Thymus (tissue), 11 donors: Measurements from ENCODE around the gene OTOP3. TPM values are rescaled to one million over a fixed set of nuclear protein-coding genes. Genes with fewer than 3 reads are reported as not detected.

Experiments used
- DNase-seq, 9 donors: peaks; one replicate each; pipeline ENCODE4 v3.0.0-alpha.2; 2013; ENCODE audit warnings: low spot score in 9 of 9, low read depth in 6 of 9, missing footprints in 1 of 9
- H3K27ac ChIP-seq, 2 donors: one replicate each; pipeline ENCODE4 v1.5.1; 2013; ENCODE audit warnings: control low read depth in 1 of 2, low read depth in 1 of 2, low read length in 1 of 2, mild to moderate bottlenecking in 1 of 2, moderate library complexity in 1 of 2
- H3K27me3 ChIP-seq, 2 donors: one replicate each; pipeline ENCODE4 v1.5.1; 2013; ENCODE audit warnings: low read length in 1 of 2; ENCODE audit not compliant: control insufficient read depth in 2 of 2, insufficient read depth in 1 of 2
- H3K36me3 ChIP-seq, 2 donors: one replicate each; pipeline ENCODE4 v1.5.1; 2013; ENCODE audit warnings: low read length in 1 of 2, mild to moderate bottlenecking in 1 of 2, moderate library complexity in 1 of 2; ENCODE audit not compliant: control insufficient read depth in 2 of 2, insufficient read depth in 2 of 2
- H3K4me1 ChIP-seq, 2 donors: one replicate each; pipeline ENCODE4 v1.5.1; 2013; ENCODE audit warnings: low read length in 2 of 2; ENCODE audit not compliant: control insufficient read depth in 2 of 2, insufficient read depth in 2 of 2
- H3K4me3 ChIP-seq, 2 donors: one replicate each; pipeline ENCODE4 v1.5.1; 2013; ENCODE audit warnings: low read length in 2 of 2, control low read depth in 1 of 2, mild to moderate bottlenecking in 1 of 2
- H3K9me3 ChIP-seq, 2 donors: one replicate each; pipeline ENCODE4 v1.5.1; 2013; ENCODE audit warnings: low read length in 1 of 2, mild to moderate bottlenecking in 1 of 2; ENCODE audit not compliant: control insufficient read depth in 2 of 2, insufficient read depth in 1 of 2
- WGBS: extraction: QIAGEN DNeasy Blood & Tissue Kit; methylation state at CpG from one replicate; pipeline ENCODE4 v1.1.7; 2013; 5-methylcytosine and 5-hydroxymethylcytosine counted together
- polyA plus RNA-seq: library from polyadenylated mRNA; stranded (reverse); fragments of 200-250 nt; gene quantifications from one replicate; pipeline ENCODE4 v1.2.3, GENCODE V29; 2013
- total RNA-seq: library from RNA; stranded (reverse); fragments of 120-200 nt; gene quantifications from one replicate; pipeline ENCODE4 v1.2.4, GENCODE V29; 2013
- donor health status: healthy.

OTOP3 gene
- total and polyA plus RNA-seq, 2 donors: under 0.01 to 0.05 TPM

- H3K27me3 ChIP-seq: peaks cover 5 to 43% of the 10 kb centered on the region in 2 donors
- 94% methylated on average over 13 of the region's 13 CpGs for WGBS
- no peak for DNase-seq
- H3K27ac ChIP-seq: no peak overlapping the region
- no peaks in the 10 kb centered on the region for H3K4me1 ChIP-seq
- no peak overlapping the region for H3K4me3 ChIP-seq
- no peaks in the 10 kb centered on the region for H3K36me3 ChIP-seq
- H3K9me3 ChIP-seq: peaks cover 0 to 3% of the 10 kb centered on the region in 2 donors
These were observed 19.4 kb upstream of the OTOP3 start for GRCh38 chr17:74916136-74916850.

- no peaks in the 10 kb centered on the region for H3K4me1 ChIP-seq
- WGBS: 92% methylated on average over 11 of the region's 11 CpGs
- no peak for DNase-seq
- H3K27ac ChIP-seq: no peak overlapping the region
- H3K4me3 ChIP-seq: no peak overlapping the region
- H3K27me3 ChIP-seq: peaks cover 5 to 48% of the 10 kb centered on the region in 2 donors
- no peaks in the 10 kb centered on the region for H3K36me3 ChIP-seq
- peaks cover 0 to 3% of the 10 kb centered on the region in 2 donors for H3K9me3 ChIP-seq
These were observed 18.9 kb upstream of the OTOP3 start for GRCh38 chr17:74916851-74917199.

- peaks cover 0 to 3% of the 10 kb centered on the region in 2 donors for H3K9me3 ChIP-seq
- WGBS: 48% methylated on average over 10 of the region's 10 CpGs
- H3K36me3 ChIP-seq: no peaks in the 10 kb centered on the region
- H3K27me3 ChIP-seq: peaks cover 6 to 55% of the 10 kb centered on the region in 2 donors
- DNase-seq: no peak
- H3K4me3 ChIP-seq: no peak overlapping the region
- no peak overlapping the region for H3K27ac ChIP-seq
- no peaks in the 10 kb centered on the region for H3K4me1 ChIP-seq
These were observed 18.3 kb upstream of the OTOP3 start for GRCh38 chr17:74917430-74917829.

GRCh38 chr17:74918906-74919305 lies 16.8 kb upstream of the OTOP3 start:
- Histone ChIP-seq H3K27ac (no peak overlapping the region), H3K4me1 (peaks cover 0 to 9% of the 10 kb centered on the region in 2 donors), H3K27me3 (peaks cover 21 to 69% of the 10 kb centered on the region in 2 donors), H3K36me3 (no peaks in the 10 kb centered on the region), H3K4me3 (no peak overlapping the region), H3K9me3 (peaks cover 0 to 3% of the 10 kb centered on the region in 2 donors)
- DNase-seq: no peak
- 98% methylated on average over 5 of the region's 5 CpGs for WGBS

GRCh38 chr17:74919440-74920305 lies 16.0 kb upstream of the OTOP3 start:
- H3K4me3 ChIP-seq: no peak overlapping the region
- H3K4me1 ChIP-seq: peaks cover 0 to 9% of the 10 kb centered on the region in 2 donors
- peaks cover 0 to 3% of the 10 kb centered on the region in 2 donors for H3K9me3 ChIP-seq
- no peaks in the 10 kb centered on the region for H3K36me3 ChIP-seq
- H3K27me3 ChIP-seq: peaks cover 29 to 77% of the 10 kb centered on the region in 2 donors
- H3K27ac ChIP-seq: no peak overlapping the region
- no peak for DNase-seq
- WGBS: 76% methylated on average over 67 of the region's 67 CpGs

- DNase-seq: no peak
- H3K27ac ChIP-seq: no peak overlapping the region
- H3K9me3 ChIP-seq: peaks cover under 1 to 3% of the 10 kb centered on the region in 2 donors
- H3K4me1 ChIP-seq: peaks cover 0 to 9% of the 10 kb centered on the region in 2 donors
- H3K36me3 ChIP-seq: no peaks in the 10 kb centered on the region
- peaks cover 35 to 80% of the 10 kb centered on the region in 2 donors for H3K27me3 ChIP-seq
- no peak overlapping the region for H3K4me3 ChIP-seq
- WGBS: 85% methylated on average over 27 of the region's 27 CpGs
These were observed 15.4 kb upstream of the OTOP3 start for GRCh38 chr17:74920306-74920620.

GRCh38 chr17:74920642-74921025 lies 15.1 kb upstream of the OTOP3 start:
- 79% methylated on average over 6 of the region's 6 CpGs for WGBS
- peaks cover 38 to 84% of the 10 kb centered on the region in 2 donors for H3K27me3 ChIP-seq
- peaks cover 0 to 9% of the 10 kb centered on the region in 2 donors for H3K4me1 ChIP-seq
- no peak overlapping the region for H3K27ac ChIP-seq
- no peak overlapping the region for H3K4me3 ChIP-seq
- H3K36me3 ChIP-seq: no peaks in the 10 kb centered on the region
- H3K9me3 ChIP-seq: peaks cover 2 to 3% of the 10 kb centered on the region in 2 donors
- DNase-seq: no peak

GRCh38 chr17:74921026-74921681 lies 14.5 kb upstream of the OTOP3 start:
- no peak overlapping the region for H3K27ac ChIP-seq
- peaks cover 0 to 9% of the 10 kb centered on the region in 2 donors for H3K4me1 ChIP-seq
- H3K9me3 ChIP-seq: peaks cover 2 to 3% of the 10 kb centered on the region in 2 donors
- no peak overlapping the region for H3K4me3 ChIP-seq
- peaks cover 42 to 87% of the 10 kb centered on the region in 2 donors for H3K27me3 ChIP-seq
- WGBS: 86% methylated on average over 19 of the region's 19 CpGs
- no peaks in the 10 kb centered on the region for H3K36me3 ChIP-seq
- DNase-seq: no peak

GRCh38 chr17:74921769-74922168 lies 13.9 kb upstream of the OTOP3 start:
- Histone ChIP-seq H3K4me3 (no peak overlapping the region), H3K36me3 (no peaks in the 10 kb centered on the region), H3K27me3 (peaks cover 42 to 91% of the 10 kb centered on the region in 2 donors), H3K9me3 (peaks cover 2 to 3% of the 10 kb centered on the region in 2 donors), H3K4me1 (peaks cover 0 to 9% of the 10 kb centered on the region in 2 donors), H3K27ac (no peak overlapping the region)
- 96% methylated on average over 2 of the region's 2 CpGs for WGBS
- DNase-seq: no peak
